Hair follicular keratinocyte (primary cell): Measurements from ENCODE around the gene MECR. TPM values are rescaled to one million over a fixed set of nuclear protein-coding genes. Genes with fewer than 3 reads are reported as not detected.

Experiments
- total RNA-seq: library from RNA; depleted of rRNA; stranded (reverse); fragments of >200 nt; gene quantifications from 2 replicates; pipeline ENCODE4 v1.2.3, GENCODE V29; 2015

The MECR gene, protein sequence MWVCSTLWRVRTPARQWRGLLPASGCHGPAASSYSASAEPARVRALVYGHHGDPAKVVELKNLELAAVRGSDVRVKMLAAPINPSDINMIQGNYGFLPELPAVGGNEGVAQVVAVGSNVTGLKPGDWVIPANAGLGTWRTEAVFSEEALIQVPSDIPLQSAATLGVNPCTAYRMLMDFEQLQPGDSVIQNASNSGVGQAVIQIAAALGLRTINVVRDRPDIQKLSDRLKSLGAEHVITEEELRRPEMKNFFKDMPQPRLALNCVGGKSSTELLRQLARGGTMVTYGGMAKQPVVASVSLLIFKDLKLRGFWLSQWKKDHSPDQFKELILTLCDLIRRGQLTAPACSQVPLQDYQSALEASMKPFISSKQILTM
- total RNA-seq, result 31.2 and 31.5 TPM in 2 replicates

DNA sequence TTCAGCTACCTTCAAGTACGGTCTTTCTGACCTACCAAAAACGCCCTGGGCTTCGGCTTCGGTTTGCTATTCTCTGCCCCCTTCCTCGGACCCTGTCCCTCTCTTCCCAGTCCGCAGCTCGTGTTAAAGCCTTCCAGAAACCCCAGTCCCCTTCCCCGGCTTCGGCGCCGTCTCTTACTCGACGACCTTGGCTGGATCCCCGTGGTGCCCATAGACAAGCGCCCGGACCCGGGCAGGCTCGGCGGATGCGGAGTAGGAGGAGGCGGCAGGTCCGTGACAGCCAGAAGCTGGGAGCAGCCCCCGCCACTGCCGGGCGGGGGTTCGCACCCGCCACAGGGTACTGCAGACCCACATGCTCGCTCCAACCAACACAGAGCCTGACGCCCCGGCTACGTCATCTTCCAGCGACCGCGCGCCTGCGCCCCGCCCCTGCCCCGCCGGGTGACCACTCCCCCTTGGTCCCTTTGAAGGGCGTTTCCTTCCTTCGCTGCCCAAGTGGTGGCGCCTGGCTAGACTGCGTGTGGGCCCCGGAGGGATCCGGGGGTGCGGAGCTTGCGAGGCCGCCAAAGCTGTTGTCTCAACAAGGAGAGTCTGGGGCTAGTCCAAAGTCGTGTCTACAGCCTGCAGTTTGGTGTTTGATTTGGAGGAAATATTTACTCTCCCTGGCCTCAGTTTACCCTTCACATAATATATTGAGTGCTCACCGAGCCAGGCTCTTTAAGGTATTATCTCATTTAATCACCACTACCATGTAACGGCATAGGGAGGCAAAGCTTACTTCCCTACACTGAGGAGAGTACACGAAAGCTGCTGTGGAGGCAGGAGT, at the start of gene MECR:
Gene MECR, minus strand, starts transcription at position 382 of the 826 bp plus-strand sequence. Its CDS starts 28 bp downstream, at position 354.

DNA sequence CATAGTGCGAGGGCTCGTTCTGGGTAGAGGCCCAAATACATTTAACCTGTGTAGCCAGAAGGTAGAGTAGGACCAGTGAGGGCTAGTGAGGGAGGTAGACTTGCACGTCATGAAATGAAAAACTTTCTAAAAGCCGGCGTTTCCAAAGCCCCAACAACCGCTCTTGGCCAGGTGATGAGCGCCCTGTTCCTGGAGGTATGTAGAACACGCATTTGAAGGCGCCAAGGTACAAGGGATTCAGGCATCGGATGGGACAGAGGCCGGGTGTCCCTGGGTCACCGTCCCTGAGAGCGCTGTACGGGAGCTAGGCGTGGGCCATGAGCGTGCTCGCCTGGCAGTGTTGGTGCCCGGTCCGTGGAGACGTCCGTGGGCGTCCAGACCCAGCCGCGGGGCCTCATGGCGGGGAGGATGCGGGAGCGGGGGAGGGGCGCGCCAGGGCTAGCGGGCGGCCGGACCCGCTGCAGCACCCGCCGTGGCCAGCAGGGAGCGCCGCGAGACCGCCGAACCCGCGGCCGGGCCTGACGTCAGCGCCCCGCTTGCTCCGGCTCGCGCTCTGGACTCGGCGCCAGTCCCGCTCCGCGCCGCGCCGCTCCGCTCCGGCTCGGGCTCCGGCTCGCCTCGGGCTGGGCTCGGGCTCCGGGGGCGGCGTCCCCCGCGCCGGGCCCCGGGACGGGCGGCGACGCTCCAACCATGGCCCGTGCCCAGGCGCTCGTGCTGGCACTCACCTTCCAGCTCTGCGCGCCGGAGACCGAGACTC, 5.4 kb upstream of the MECR start, which contains the start of gene PTPRU:
Gene PTPRU, plus strand, starts transcription at position 568 of the 757 bp plus-strand sequence. Its CDS starts 123 bp downstream, at position 691.

DNA sequence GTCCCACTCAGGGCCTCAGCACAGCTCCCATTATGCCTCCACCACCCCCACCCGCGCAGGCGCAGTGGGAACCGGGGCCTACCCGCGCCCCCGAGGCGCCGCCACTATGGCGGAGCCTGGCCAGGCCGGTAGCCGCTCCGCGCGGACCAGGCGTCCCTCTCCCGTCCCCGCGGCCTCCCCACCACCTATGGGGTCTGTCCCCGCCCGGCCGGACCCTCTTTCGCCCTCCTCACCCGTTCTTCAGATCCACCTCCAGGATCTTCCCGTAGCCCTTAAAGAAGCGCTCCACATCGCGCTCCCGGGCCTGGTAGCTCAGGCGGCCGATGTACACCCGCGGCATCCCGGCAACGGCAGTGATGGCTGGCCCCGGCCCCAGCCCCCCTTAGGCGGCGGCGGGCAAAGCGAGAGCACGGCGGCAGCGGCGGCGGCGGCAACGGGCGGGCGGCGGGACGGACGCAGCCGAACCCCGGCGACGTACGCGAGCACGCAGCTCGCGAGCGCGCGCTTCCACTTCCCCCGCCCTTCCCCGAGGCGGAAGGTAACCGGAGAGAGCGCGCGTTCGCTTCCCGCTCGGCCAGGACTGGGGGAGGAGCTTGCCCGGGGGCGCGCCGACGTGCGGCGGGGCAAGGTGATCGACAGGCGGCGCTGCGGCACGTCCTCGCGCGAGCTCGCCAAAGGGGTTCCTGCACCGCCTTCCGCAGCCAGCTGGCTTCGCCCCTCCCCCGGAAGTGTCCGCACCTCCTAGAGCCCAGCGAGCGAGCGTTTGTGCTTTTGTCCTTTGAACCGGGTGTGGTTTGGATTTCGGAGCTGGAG, 49.1 kb downstream of the MECR start, which contains the start of gene SRSF4:
Gene SRSF4, minus strand, starts transcription at position 488 of the 813 bp plus-strand sequence. Its CDS starts 148 bp downstream, at position 340.

Other genes with a start within 250 kb of the MECR start
- 5.9 and 6.6 TPM in 2 replicates for gene TMEM200B, start 107.0 kb downstream of the MECR start, total RNA-seq
- gene SRSF4, start 49.0 kb downstream of the MECR start, total RNA-seq, result 47.8 and 50.0 TPM in 2 replicates
- 15.9 and 36.2 TPM in 2 replicates for gene PTPRU, start 5.6 kb upstream of the MECR start, total RNA-seq